ENCODE results near the gene CPSF4L.

Gene CPSF4L

GRCh38 chr17:73210002-73210678, 51.5 kb downstream of the CPSF4L start:
- no peak for ATAC-seq (replicated peaks; ENCODE audit: extremely low read depth, poor library complexity, severe bottlenecking)
- Mint-ChIP-seq H3K27me3 (no peaks in the 10 kb centered on the region), H3K4me1 (peaks cover 19% of the 10 kb centered on the region), H3K36me3 (ENCODE audit: insufficient read depth) (peaks cover 49% of the 10 kb centered on the region), H3K27ac (ENCODE audit: low read depth) (peak overlapping the region; percentile 22), H3K9me3 (no peaks in the 10 kb centered on the region), H3K4me3 (no peak overlapping the region)
- DNase-seq (ENCODE audit: low spot score in 2 of 2) = no peak

DNA sequence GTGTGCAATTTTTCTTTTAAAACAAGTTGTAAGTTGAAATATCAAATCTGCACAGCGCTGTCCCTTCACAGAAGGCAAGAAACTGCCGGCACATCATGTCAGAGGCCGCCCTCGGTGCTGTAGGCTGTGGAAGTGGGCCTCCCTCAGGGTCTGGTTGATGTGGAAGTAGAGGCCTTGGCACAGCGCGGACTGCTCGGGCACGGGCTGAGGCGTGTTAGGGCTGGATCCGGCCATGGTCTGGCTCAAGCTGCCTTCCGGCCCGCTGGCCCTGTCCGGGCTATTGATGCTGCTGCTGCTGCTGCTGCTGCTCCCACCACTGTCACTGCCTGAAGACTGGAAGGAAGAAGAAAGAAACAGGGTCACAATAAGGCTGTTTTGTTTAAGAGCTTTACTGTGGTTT, 52.2 kb downstream of the CPSF4L start:
- H3K4me3 Mint-ChIP-seq = no peak overlapping the region
- no peaks in the 10 kb centered on the region for H3K27me3 Mint-ChIP-seq
- peak overlapping the region; percentile 22 for H3K27ac Mint-ChIP-seq (ENCODE audit: low read depth)
- no peak for ATAC-seq (replicated peaks; ENCODE audit: extremely low read depth, poor library complexity, severe bottlenecking)
- no peaks in the 10 kb centered on the region for H3K9me3 Mint-ChIP-seq
- peaks cover 52% of the 10 kb centered on the region for H3K36me3 Mint-ChIP-seq (ENCODE audit: insufficient read depth)
- DNase-seq (ENCODE audit: low spot score in 2 of 2) = no peak
- H3K4me1 Mint-ChIP-seq = peaks cover 19% of the 10 kb centered on the region

DNA sequence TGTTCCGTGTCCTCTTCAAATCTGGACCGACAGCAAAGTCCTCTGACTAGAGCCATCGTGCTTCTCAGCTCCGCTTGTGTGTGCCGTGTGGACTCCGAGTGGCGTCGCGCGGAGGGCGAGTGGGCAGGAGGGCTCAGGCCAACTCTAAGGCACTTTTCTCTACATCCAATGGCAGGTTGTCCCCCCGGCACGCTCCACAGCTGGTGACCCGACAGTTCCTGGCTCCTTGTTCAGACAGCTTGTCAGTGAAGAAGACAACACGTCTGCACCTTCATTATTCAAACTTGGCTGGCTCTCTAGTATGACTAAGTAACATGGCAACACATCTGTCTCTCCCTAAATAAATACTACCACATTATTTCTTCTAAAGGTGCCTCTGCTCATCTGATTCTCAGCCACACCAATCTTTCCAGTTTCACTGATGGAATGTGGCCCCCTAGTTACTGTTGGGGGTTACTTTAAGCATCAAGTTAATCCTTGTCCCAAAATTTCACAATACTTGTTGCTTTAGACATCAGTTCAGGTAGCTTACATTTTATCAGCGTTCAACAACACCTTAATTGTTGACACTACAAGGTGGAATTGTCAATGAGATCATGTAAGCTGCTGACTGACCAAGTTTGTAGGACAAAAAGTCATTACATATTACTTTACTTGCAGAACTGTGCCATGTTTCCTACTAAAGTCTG, 53.4 kb downstream of the CPSF4L start:
- Mint-ChIP-seq H3K4me1 (peaks cover 22% of the 10 kb centered on the region), H3K27ac (ENCODE audit: low read depth) (peak overlapping the region; percentile 21), H3K4me3 (no peak overlapping the region), H3K27me3 (no peaks in the 10 kb centered on the region), H3K36me3 (ENCODE audit: insufficient read depth) (peaks cover 60% of the 10 kb centered on the region), H3K9me3 (no peaks in the 10 kb centered on the region)
- ATAC-seq (replicated peaks; ENCODE audit: extremely low read depth, poor library complexity, severe bottlenecking) (no peak), DNase-seq (ENCODE audit: low spot score in 2 of 2) (no peak)

- Mint-ChIP-seq H3K4me1 (peaks cover 17% of the 10 kb centered on the region), H3K27ac (ENCODE audit: low read depth) (no peak overlapping the region), H3K36me3 (ENCODE audit: insufficient read depth) (peaks cover 77% of the 10 kb centered on the region), H3K9me3 (no peaks in the 10 kb centered on the region), H3K27me3 (no peaks in the 10 kb centered on the region), H3K4me3 (no peak overlapping the region)
- DNase-seq (ENCODE audit: low spot score in 2 of 2) (no peak), ATAC-seq (replicated peaks; ENCODE audit: extremely low read depth, poor library complexity, severe bottlenecking) (no peak)
Observed at GRCh38 chr17:73205459-73205961, 56.2 kb downstream of the CPSF4L start.

- no peak overlapping the region for H3K4me3 Mint-ChIP-seq
- H3K36me3 Mint-ChIP-seq (ENCODE audit: insufficient read depth) = peaks cover 74% of the 10 kb centered on the region
- DNase-seq (ENCODE audit: low spot score in 2 of 2) (peak in 1 of 2 donors; percentile 13), ATAC-seq (replicated peaks; ENCODE audit: extremely low read depth, poor library complexity, severe bottlenecking) (peak; percentile 72)
- H3K9me3 Mint-ChIP-seq = no peaks in the 10 kb centered on the region
- peak overlapping the region; percentile 59 for H3K27ac Mint-ChIP-seq (ENCODE audit: low read depth)
- H3K4me1 Mint-ChIP-seq = peaks cover 17% of the 10 kb centered on the region
- H3K27me3 Mint-ChIP-seq = no peaks in the 10 kb centered on the region
Observed at GRCh38 chr17:73203788-73204479, 57.7 kb downstream of the CPSF4L start.

DNA sequence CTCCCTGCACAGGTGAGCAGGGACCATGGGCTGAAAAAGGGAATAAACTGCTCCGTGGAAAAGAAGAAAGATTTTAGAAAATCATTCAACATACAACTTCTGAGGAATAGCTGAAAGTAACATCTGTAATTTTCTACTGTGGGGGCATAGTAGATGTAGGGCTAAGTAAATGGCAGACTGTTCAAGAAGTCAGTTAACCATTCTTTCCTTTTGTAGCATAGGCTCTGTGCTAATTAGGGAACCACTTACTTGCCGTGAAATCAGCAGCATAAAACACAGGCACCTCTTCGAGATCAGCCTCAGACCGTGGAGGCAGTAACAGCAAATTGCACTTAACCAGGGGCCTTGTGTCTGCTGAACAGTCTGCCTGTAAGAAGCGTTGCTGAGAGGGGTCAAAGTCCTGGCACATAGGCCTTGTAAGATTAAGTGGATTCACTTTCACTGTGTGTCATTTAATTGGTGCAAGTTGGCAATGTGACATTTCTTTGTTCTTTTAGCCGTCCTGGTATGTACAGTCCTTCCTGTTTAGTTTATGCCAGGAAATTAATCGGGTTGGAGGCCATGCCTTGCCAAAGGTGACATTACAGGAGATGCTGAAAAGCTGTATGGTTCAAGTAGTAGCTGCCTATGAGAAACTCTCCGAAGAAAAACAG, 58.4 kb downstream of the CPSF4L start:
- H3K4me1 Mint-ChIP-seq = peaks cover 16% of the 10 kb centered on the region
- H3K4me3 Mint-ChIP-seq = no peak overlapping the region
- peaks cover 70% of the 10 kb centered on the region for H3K36me3 Mint-ChIP-seq (ENCODE audit: insufficient read depth)

GRCh38 chr17:73201215-73202069, 60.2 kb downstream of the CPSF4L start:
- DNase-seq (ENCODE audit: low spot score in 2 of 2) = no peak
- no peak overlapping the region for H3K27ac Mint-ChIP-seq (ENCODE audit: low read depth)
- ATAC-seq (replicated peaks; ENCODE audit: extremely low read depth, poor library complexity, severe bottlenecking) = no peak
- peaks cover 18% of the 10 kb centered on the region for H3K4me1 Mint-ChIP-seq
- H3K36me3 Mint-ChIP-seq (ENCODE audit: insufficient read depth) = peaks cover 60% of the 10 kb centered on the region
- H3K9me3 Mint-ChIP-seq = no peaks in the 10 kb centered on the region
- H3K4me3 Mint-ChIP-seq = no peak overlapping the region
- H3K27me3 Mint-ChIP-seq = no peaks in the 10 kb centered on the region

More for the DNA sequence above, 58.4 kb downstream of the CPSF4L start:
- no peak for ATAC-seq (replicated peaks; ENCODE audit: extremely low read depth, poor library complexity, severe bottlenecking)
- no peak for DNase-seq (ENCODE audit: low spot score in 2 of 2)
- Mint-ChIP-seq H3K9me3 (no peaks in the 10 kb centered on the region), H3K27me3 (no peaks in the 10 kb centered on the region), H3K27ac (ENCODE audit: low read depth) (peak overlapping the region; percentile 59)

DNA sequence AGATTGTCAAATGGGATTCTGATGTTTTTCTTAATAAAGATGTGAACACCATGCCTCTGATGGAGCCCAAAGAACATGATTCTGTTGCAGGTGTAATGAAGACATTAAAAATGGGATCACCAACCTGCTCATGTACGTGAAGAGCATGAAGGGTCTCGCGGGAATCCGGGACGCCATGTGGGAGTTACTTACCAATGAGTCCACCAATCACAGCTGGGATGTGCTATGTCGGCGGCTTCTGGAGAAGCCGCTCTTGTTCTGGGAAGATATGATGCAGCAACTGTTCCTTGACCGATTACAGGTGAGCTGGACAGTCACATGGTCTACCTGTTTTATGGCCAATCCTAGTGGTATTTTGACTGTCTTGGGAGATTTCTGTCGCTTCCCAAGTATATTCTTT, 61.2 kb downstream of the CPSF4L start:
- Mint-ChIP-seq H3K4me1 (peaks cover 18% of the 10 kb centered on the region), H3K9me3 (no peaks in the 10 kb centered on the region), H3K4me3 (no peak overlapping the region), H3K36me3 (ENCODE audit: insufficient read depth) (peaks cover 51% of the 10 kb centered on the region), H3K27ac (ENCODE audit: low read depth) (no peak overlapping the region), H3K27me3 (no peaks in the 10 kb centered on the region)
- ATAC-seq (replicated peaks; ENCODE audit: extremely low read depth, poor library complexity, severe bottlenecking) (no peak), DNase-seq (ENCODE audit: low spot score in 2 of 2) (no peak)

- DNase-seq (ENCODE audit: low spot score in 2 of 2) (no peak), ATAC-seq (replicated peaks; ENCODE audit: extremely low read depth, poor library complexity, severe bottlenecking) (no peak)
- Mint-ChIP-seq H3K27ac (ENCODE audit: low read depth) (no peak overlapping the region), H3K4me3 (no peak overlapping the region), H3K36me3 (ENCODE audit: insufficient read depth) (peaks cover 45% of the 10 kb centered on the region), H3K4me1 (peaks cover 18% of the 10 kb centered on the region), H3K9me3 (no peaks in the 10 kb centered on the region), H3K27me3 (no peaks in the 10 kb centered on the region)
Observed at GRCh38 chr17:73199751-73200317, 61.8 kb downstream of the CPSF4L start.

- Mint-ChIP-seq H3K4me3 (no peak overlapping the region), H3K4me1 (peaks cover 18% of the 10 kb centered on the region), H3K36me3 (ENCODE audit: insufficient read depth) (peaks cover 43% of the 10 kb centered on the region), H3K27ac (ENCODE audit: low read depth) (peak overlapping the region; percentile 69), H3K9me3 (no peaks in the 10 kb centered on the region), H3K27me3 (no peaks in the 10 kb centered on the region)
- ATAC-seq (replicated peaks; ENCODE audit: extremely low read depth, poor library complexity, severe bottlenecking) (no peak), DNase-seq (ENCODE audit: low spot score in 2 of 2) (no peak)
Observed at GRCh38 chr17:73198930-73199260, 62.8 kb downstream of the CPSF4L start.
